Neural cell (in vitro differentiated cells): ENCODE measurements around the gene WNT4. TPM values are rescaled to one million over a fixed set of nuclear protein-coding genes. Genes with fewer than 3 reads are reported as not detected.
A peak's percentile ranks its signal among the peaks of the same experiment; 100 is the strongest.

Source experiments
- H2AFZ ChIP-seq: fragments of 200-600, 300-800 bp; sonication (generic), shearing (Covaris generic); 2 replicates; pipeline ENCODE4 v1.6.0; 2014; ENCODE audit warnings: low read depth, mild to moderate bottlenecking, antibody characterized with exemption, low read length, moderate library complexity
- H3F3A ChIP-seq: fragments of 200-600 bp; shearing (Covaris generic); 2 replicates; pipeline ENCODE4 v1.6.1; 2016; ENCODE audit warnings: mild to moderate bottlenecking, moderate library complexity, mixed read lengths, antibody characterized with exemption, low read length; ENCODE audit not compliant: insufficient read depth, poor library complexity, severe bottlenecking
- H3K27ac ChIP-seq: fragments of 200-600, 300-800 bp; sonication (generic), shearing (Covaris generic); 2 replicates; pipeline ENCODE4 v1.5.1; 2014; ENCODE audit warnings: mild to moderate bottlenecking, low read length, moderate library complexity
- H3K27me3 ChIP-seq: fragments of 300-800, 200-600 bp; sonication (generic), shearing (Covaris generic); 2 replicates; pipeline ENCODE4 v1.6.0; 2014; ENCODE audit warnings: mild to moderate bottlenecking, low read depth, low read length, moderate library complexity; ENCODE audit not compliant: insufficient read depth
- H3K36me3 ChIP-seq: fragments of 300-800, 200-600 bp; sonication (generic), shearing (Covaris generic); 2 replicates; pipeline ENCODE4 v1.5.1; 2014; ENCODE audit warnings: mild to moderate bottlenecking, antibody characterized with exemption, low read length, moderate library complexity; ENCODE audit not compliant: insufficient read depth
- H3K4me2 ChIP-seq: fragments of 300-800, 200-600 bp; sonication (generic), shearing (Covaris generic); 2 replicates; pipeline ENCODE4 v1.6.0; 2014; ENCODE audit warnings: mild to moderate bottlenecking, low read length
- H3K4me3 ChIP-seq: fragments of 300-800, 200-600 bp; sonication (generic), shearing (Covaris generic); 2 replicates; pipeline ENCODE4 v1.5.1; 2014; ENCODE audit warnings: mild to moderate bottlenecking, low read length, moderate library complexity
- H3K79me2 ChIP-seq: fragments of 200-600 bp; shearing (Covaris generic); replicated peaks from 2 replicates; pipeline ENCODE4 v1.6.0; 2014; ENCODE audit warnings: mild to moderate bottlenecking, low read length, moderate library complexity; ENCODE audit not compliant: insufficient read depth
- H3K9ac ChIP-seq: fragments of 300-800, 200-600 bp; sonication (generic), shearing (Covaris generic); 2 replicates; pipeline ENCODE4 v1.6.1; 2016; ENCODE audit warnings: mild to moderate bottlenecking, low read length, mixed read lengths
- H3K9me2 ChIP-seq: fragments of 200-600 bp; shearing (Covaris generic); 2 replicates; pipeline ENCODE4 v1.6.1; 2016; ENCODE audit warnings: mild to moderate bottlenecking, low read length, mixed read lengths; ENCODE audit not compliant: insufficient read depth
- H3K9me3 ChIP-seq: fragments of 200-600, 300-800 bp; sonication (generic), shearing (Covaris generic); 2 replicates; pipeline ENCODE4 v1.6.1; 2016; ENCODE audit warnings: mild to moderate bottlenecking, mixed run types, low read length, moderate library complexity, mixed read lengths
- H4K20me1 ChIP-seq: fragments of 200-600 bp; shearing (Covaris generic); 2 replicates; pipeline ENCODE4 v1.6.1; 2016; ENCODE audit warnings: mild to moderate bottlenecking, mixed run types; ENCODE audit not compliant: insufficient read depth
- EP300 ChIP-seq: fragments of 450-650 bp; conservative IDR thresholded peaks from 2 replicates; pipeline ENCODE4 v1.6.1; 2014; ENCODE audit warnings: antibody characterized with exemption, mild to moderate bottlenecking, moderate library complexity; ENCODE audit not compliant: poor library complexity, severe bottlenecking
- EZH2 ChIP-seq: fragments of 200-600, 300-800 bp; shearing (Covaris generic), sonication (generic); IDR thresholded peaks from 2 replicates; pipeline ENCODE4 v1.6.1; 2014; ENCODE audit warnings: antibody characterized with exemption, low read length, borderline replicate concordance, mild to moderate bottlenecking; ENCODE audit not compliant: insufficient read depth, poor library complexity, severe bottlenecking
- MXI1 ChIP-seq: fragments of 450-650 bp; conservative IDR thresholded peaks from 2 replicates; pipeline ENCODE4 v1.6.1; 2014; ENCODE audit warnings: antibody characterized with exemption, mild to moderate bottlenecking; ENCODE audit not compliant: poor library complexity, severe bottlenecking
- POLR2AphosphoS5 ChIP-seq: IDR thresholded peaks from 2 replicates; pipeline ENCODE4 v1.6.1; 2012
- RAD21 ChIP-seq: fragments of 450-650 bp; conservative IDR thresholded peaks from 2 replicates; pipeline ENCODE4 v1.6.1; 2014; ENCODE audit warnings: antibody characterized with exemption, mild to moderate bottlenecking, moderate library complexity
- SMC3 ChIP-seq: fragments of 450-650 bp; conservative IDR thresholded peaks from 2 replicates; pipeline ENCODE4 v1.6.1; 2014; ENCODE audit warnings: antibody characterized with exemption, mild to moderate bottlenecking, moderate library complexity; ENCODE audit not compliant: poor library complexity
- TAF1 ChIP-seq: IDR thresholded peaks from 2 replicates; pipeline ENCODE4 v1.6.1; 2012; ENCODE audit warnings: low read depth
- polyA plus RNA-seq: library from polyadenylated mRNA; depleted of rRNA; stranded (reverse); fragments of >200 nt; gene quantifications from 2 replicates; pipeline ENCODE4 v1.2.3, GENCODE V29; 2014
- TF ChIP-seq, protein P1 (sequence below): fragments of 450-650 bp; IDR thresholded peaks from 2 replicates; pipeline ENCODE4 v1.5.1; 2014; ENCODE audit warnings: antibody characterized with exemption, mild to moderate bottlenecking, moderate library complexity; ENCODE audit not compliant: poor library complexity, severe bottlenecking
- TF ChIP-seq, protein P2 (sequence below): IDR thresholded peaks from 2 replicates; pipeline ENCODE4 v1.6.1; 2012; ENCODE audit warnings: borderline replicate concordance

Gene WNT4
- polyA plus RNA-seq, 1 donor from 2014 or later: 5.1 TPM

DNA sequence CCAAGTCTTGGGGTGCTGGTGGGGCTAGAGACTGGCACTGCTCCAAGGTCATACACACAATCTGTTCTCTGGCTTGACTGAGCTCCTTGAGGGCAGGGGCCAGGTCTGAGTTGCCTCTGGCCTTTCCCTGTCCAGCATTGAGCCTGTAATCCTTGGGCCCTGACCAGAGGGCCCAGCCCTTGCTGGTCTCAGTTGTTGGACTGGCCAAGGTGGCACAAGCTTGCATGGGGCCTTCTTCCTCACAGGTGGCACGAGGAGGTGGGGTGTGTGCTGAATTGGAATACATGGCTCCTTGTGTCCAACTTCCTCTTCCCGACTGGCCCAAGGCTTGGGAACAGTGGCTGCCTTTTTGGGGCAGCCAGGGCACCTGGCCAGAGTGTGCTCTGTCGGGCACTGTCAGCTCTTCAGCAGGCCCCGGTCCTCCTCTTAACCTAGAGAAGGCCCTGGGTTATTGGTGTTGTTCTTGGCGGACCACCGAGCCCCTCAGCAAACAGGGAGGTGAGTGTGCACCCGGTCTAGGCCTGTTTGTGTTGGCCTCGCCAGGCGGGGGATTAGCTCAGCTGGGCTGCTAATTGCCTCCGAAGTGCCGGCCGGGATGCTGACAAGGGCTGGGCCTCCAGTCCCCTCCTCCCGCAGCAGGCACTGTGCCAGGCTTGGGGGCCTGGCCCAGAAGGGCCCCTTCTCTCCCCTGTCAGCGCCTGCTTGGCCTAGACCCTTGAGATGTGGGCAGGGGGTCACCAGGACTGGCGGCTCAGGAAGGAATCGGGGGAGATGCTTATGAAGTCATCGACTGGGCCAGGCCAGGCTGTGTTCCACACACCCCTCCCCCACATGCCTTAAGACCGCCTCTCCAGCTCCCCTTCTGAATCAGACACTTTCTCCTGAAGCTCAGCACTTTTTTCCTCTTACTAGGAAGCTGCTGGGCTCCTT is 28.5 kb downstream of the WNT4 start:
- no peaks in the 10 kb centered on the region for H4K20me1 ChIP-seq
- H3K36me3 ChIP-seq: no peaks in the 10 kb centered on the region
- H3K9ac ChIP-seq: no peak overlapping the region
- no peaks in the 10 kb centered on the region for H3K27me3 ChIP-seq
- H2AFZ ChIP-seq: no peak overlapping the region
- TF ChIP-seq, protein P1, sequence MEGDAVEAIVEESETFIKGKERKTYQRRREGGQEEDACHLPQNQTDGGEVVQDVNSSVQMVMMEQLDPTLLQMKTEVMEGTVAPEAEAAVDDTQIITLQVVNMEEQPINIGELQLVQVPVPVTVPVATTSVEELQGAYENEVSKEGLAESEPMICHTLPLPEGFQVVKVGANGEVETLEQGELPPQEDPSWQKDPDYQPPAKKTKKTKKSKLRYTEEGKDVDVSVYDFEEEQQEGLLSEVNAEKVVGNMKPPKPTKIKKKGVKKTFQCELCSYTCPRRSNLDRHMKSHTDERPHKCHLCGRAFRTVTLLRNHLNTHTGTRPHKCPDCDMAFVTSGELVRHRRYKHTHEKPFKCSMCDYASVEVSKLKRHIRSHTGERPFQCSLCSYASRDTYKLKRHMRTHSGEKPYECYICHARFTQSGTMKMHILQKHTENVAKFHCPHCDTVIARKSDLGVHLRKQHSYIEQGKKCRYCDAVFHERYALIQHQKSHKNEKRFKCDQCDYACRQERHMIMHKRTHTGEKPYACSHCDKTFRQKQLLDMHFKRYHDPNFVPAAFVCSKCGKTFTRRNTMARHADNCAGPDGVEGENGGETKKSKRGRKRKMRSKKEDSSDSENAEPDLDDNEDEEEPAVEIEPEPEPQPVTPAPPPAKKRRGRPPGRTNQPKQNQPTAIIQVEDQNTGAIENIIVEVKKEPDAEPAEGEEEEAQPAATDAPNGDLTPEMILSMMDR: no peak
- TF ChIP-seq EP300: no peak
- TF ChIP-seq EZH2: no peak
- TF ChIP-seq TAF1: no peak
- TF ChIP-seq RAD21: no peak
- TF ChIP-seq, protein P2, sequence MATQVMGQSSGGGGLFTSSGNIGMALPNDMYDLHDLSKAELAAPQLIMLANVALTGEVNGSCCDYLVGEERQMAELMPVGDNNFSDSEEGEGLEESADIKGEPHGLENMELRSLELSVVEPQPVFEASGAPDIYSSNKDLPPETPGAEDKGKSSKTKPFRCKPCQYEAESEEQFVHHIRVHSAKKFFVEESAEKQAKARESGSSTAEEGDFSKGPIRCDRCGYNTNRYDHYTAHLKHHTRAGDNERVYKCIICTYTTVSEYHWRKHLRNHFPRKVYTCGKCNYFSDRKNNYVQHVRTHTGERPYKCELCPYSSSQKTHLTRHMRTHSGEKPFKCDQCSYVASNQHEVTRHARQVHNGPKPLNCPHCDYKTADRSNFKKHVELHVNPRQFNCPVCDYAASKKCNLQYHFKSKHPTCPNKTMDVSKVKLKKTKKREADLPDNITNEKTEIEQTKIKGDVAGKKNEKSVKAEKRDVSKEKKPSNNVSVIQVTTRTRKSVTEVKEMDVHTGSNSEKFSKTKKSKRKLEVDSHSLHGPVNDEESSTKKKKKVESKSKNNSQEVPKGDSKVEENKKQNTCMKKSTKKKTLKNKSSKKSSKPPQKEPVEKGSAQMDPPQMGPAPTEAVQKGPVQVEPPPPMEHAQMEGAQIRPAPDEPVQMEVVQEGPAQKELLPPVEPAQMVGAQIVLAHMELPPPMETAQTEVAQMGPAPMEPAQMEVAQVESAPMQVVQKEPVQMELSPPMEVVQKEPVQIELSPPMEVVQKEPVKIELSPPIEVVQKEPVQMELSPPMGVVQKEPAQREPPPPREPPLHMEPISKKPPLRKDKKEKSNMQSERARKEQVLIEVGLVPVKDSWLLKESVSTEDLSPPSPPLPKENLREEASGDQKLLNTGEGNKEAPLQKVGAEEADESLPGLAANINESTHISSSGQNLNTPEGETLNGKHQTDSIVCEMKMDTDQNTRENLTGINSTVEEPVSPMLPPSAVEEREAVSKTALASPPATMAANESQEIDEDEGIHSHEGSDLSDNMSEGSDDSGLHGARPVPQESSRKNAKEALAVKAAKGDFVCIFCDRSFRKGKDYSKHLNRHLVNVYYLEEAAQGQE: no peak
- no peak for TF ChIP-seq SMC3
- TF ChIP-seq POLR2AphosphoS5: no peak
- TF ChIP-seq MXI1: no peak
- H3F3A ChIP-seq: no peaks in the 10 kb centered on the region
- no peaks in the 10 kb centered on the region for H3K9me3 ChIP-seq
- H3K27ac ChIP-seq: no peak overlapping the region
- H3K4me2 ChIP-seq: no peak overlapping the region
- no peaks in the 10 kb centered on the region for H3K79me2 ChIP-seq
- no peak overlapping the region for H3K4me3 ChIP-seq
- H3K9me2 ChIP-seq: no peaks in the 10 kb centered on the region

DNA sequence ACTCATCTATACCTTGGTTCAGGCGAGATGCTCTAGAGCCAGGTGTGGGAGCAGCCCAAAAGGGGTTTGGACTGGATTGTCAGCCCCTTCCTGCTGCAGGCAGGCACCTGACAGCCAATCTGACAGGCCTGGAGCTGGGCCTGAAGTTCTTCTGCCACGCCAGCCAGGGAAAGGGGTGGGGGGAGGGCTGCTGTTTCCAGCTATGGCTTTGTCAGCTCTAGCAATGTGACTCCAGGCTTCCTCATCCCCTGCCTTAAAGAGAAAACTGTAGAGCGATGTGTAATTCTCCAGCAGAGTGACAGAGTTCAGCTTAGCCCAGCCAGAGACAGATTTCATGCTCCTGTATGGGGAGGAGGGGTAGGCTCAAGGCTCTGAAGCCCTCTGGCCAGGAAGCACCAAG is 30.3 kb downstream of the WNT4 start:
- H3K9ac ChIP-seq: peak overlapping the region; percentile 2
- H3K36me3 ChIP-seq: no peaks in the 10 kb centered on the region
- no peaks in the 10 kb centered on the region for H4K20me1 ChIP-seq
- no peak overlapping the region for H3K4me2 ChIP-seq
- H3K27me3 ChIP-seq: no peaks in the 10 kb centered on the region
- TF ChIP-seq POLR2AphosphoS5 (peak; percentile 32), EZH2 (no peak), RAD21 (no peak), EP300 (no peak)
- TF ChIP-seq, protein P1: no peak
- H3K79me2 ChIP-seq: no peaks in the 10 kb centered on the region
- no peaks in the 10 kb centered on the region for H3F3A ChIP-seq
- H2AFZ ChIP-seq: no peak overlapping the region
- H3K9me2 ChIP-seq: no peaks in the 10 kb centered on the region
- H3K9me3 ChIP-seq: no peaks in the 10 kb centered on the region
- peak overlapping the region; percentile 28 for H3K27ac ChIP-seq
- no peak overlapping the region for H3K4me3 ChIP-seq
